SK-N-SH treated with all-trans-retinoic acid at 6 μM for 48 hours (cell line): ENCODE results near the gene DOHH.
A peak's percentile ranks its signal among the peaks of the same experiment; 100 is the strongest.

Source experiments
- ATAC-seq: fragments of 200-7000 bp; cut with Tn5 transposase; 3 replicates; pipeline ENCODE4 v1.9.1; 2020; ENCODE audit warnings: mild to moderate bottlenecking, moderate library complexity
- ARNTL ChIP-seq: fragments of 450-650 bp; formaldehyde crosslinking; IDR thresholded peaks from 2 replicates; pipeline ENCODE4 v1.5.0; 2020; ENCODE audit warnings: low read depth, mild to moderate bottlenecking, moderate library complexity, borderline replicate concordance
- BACH2 ChIP-seq: fragments of 250-450 bp; sonication (Bioruptor Pico); IDR thresholded peaks from 2 replicates; pipeline ENCODE4 v1.9.0; 2021; ENCODE audit warnings: mild to moderate bottlenecking, borderline replicate concordance
- CSDC2 ChIP-seq: fragments of 250-450 bp; sonication (Bioruptor Pico); IDR thresholded peaks from 2 replicates; pipeline ENCODE4 v1.5.0; 2020; ENCODE audit warnings: mild to moderate bottlenecking, moderate library complexity
- ESRRG ChIP-seq: fragments of 250-450 bp; sonication (Bioruptor Pico); IDR thresholded peaks from 2 replicates; pipeline ENCODE4 v1.6.1; 2021; ENCODE audit warnings: mild to moderate bottlenecking
- GLIS3 ChIP-seq: fragments of 250-450 bp; sonication (Bioruptor Pico); IDR thresholded peaks from 2 replicates; pipeline ENCODE4 v1.5.0; 2020; ENCODE audit warnings: mild to moderate bottlenecking, moderate library complexity
- ISL1 ChIP-seq: fragments of 250-450 bp; sonication (Bioruptor Pico); IDR thresholded peaks from 2 replicates; pipeline ENCODE4 v2.1.2; 2022; ENCODE audit warnings: mild to moderate bottlenecking, moderate library complexity
- OSR1 ChIP-seq: fragments of 250-450 bp; sonication (Bioruptor Pico); IDR thresholded peaks from 2 replicates; pipeline ENCODE4 v1.8.0; 2022; ENCODE audit warnings: moderate library complexity, mild to moderate bottlenecking, inconsistent platforms
- PATZ1 ChIP-seq: fragments of 250-450 bp; sonication (Bioruptor Pico); IDR thresholded peaks from 2 replicates; pipeline ENCODE4 v1.8.0; 2020; ENCODE audit warnings: mild to moderate bottlenecking, moderate library complexity, borderline replicate concordance
- SNAI2 ChIP-seq: fragments of 250-450 bp; sonication (Bioruptor Pico); IDR thresholded peaks from 2 replicates; pipeline ENCODE4 v1.5.0; 2020; ENCODE audit warnings: mild to moderate bottlenecking, moderate library complexity
- TCF4 ChIP-seq: fragments of 250-450 bp; sonication (Bioruptor Pico); IDR thresholded peaks from 2 replicates; pipeline ENCODE4 v1.8.0; 2021; ENCODE audit warnings: mild to moderate bottlenecking, moderate library complexity, borderline replicate concordance
- TOX ChIP-seq: fragments of 250-450 bp; sonication (Bioruptor Pico); IDR thresholded peaks from 2 replicates; pipeline ENCODE4 v1.8.0; 2021; ENCODE audit warnings: mild to moderate bottlenecking, moderate library complexity, borderline replicate concordance
- TSHZ2 ChIP-seq: fragments of 250-450 bp; sonication (Bioruptor Pico); IDR thresholded peaks from 2 replicates; pipeline ENCODE4 v1.5.0; 2020; ENCODE audit warnings: mild to moderate bottlenecking, moderate library complexity
- ZC3H10 ChIP-seq: fragments of 250-450 bp; sonication (Bioruptor Pico); IDR thresholded peaks from 2 replicates; pipeline ENCODE4 v1.5.1; 2021; ENCODE audit warnings: mild to moderate bottlenecking, moderate library complexity
- ZFP3 ChIP-seq: fragments of 250-450 bp; sonication (Bioruptor Pico); IDR thresholded peaks from 2 replicates; pipeline ENCODE4 v1.5.0; 2020; ENCODE audit warnings: mild to moderate bottlenecking, moderate library complexity
- ZFP30 ChIP-seq: fragments of 450-650 bp; formaldehyde crosslinking; IDR thresholded peaks from 2 replicates; pipeline ENCODE4 v1.5.0; 2022; ENCODE audit warnings: mild to moderate bottlenecking, moderate library complexity
- ZNF565 ChIP-seq: fragments of 450-650 bp; formaldehyde crosslinking; conservative IDR thresholded peaks from 2 replicates; pipeline ENCODE4 v1.5.0; 2020; ENCODE audit warnings: low read depth, mild to moderate bottlenecking, moderate library complexity
- ZNF70 ChIP-seq: fragments of 450-650 bp; formaldehyde crosslinking; IDR thresholded peaks from 2 replicates; pipeline ENCODE4 v1.5.0; 2020; ENCODE audit warnings: mild to moderate bottlenecking, moderate library complexity
- ZNF8 ChIP-seq: fragments of 450-650 bp; formaldehyde crosslinking; IDR thresholded peaks from 2 replicates; pipeline ENCODE4 v1.5.0; 2020; ENCODE audit warnings: mild to moderate bottlenecking, moderate library complexity
- TF ChIP-seq, protein P1 (sequence below): fragments of 250-450 bp; sonication (Bioruptor Pico); IDR thresholded peaks from 2 replicates; pipeline ENCODE4 v1.5.1; 2020; ENCODE audit warnings: low read depth, mild to moderate bottlenecking, moderate library complexity
- TF ChIP-seq, protein P2 (sequence below): fragments of 250-450 bp; sonication (Bioruptor Pico); IDR thresholded peaks from 2 replicates; pipeline ENCODE4 v1.8.0; 2021; ENCODE audit warnings: low read depth, mild to moderate bottlenecking, moderate library complexity, borderline replicate concordance
- TF ChIP-seq, protein P3 (sequence below): fragments of 250-450 bp; sonication (Bioruptor Pico); IDR thresholded peaks from 2 replicates; pipeline ENCODE4 v1.5.1; 2021; ENCODE audit warnings: mild to moderate bottlenecking, moderate library complexity

Gene DOHH

DNA sequence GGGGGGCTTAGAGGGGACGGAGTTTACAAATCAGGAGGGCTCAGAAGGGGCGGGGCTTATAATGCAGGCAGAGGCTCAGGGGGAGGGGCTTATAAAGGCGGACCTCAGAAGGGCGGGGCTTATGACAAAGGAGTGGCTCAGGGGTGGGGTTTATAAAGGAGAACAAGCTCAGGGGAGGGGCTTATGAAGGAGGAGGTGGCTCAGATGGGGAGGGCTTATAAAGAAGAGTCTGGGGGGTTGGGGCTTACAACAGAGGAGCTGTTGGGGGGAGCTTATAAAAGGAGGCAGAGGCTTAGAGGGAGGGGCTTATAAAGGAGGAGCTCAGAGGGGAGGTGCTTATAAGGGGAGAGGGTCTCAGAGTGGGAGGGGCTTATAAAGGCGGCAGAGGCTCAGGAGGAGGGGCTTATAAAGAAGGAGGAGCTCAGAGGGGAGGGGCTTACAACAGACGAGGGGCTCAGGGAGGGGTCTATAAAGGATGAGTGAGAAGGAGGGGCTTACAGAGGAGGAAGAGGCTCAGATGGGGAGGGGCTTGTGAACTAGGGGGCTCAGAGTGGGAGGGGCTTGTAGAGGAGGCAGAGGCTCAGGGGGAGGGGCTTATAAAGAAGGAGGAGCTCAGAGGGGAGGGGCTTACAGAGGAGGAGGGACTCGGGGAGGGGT lies 21.2 kb downstream of the DOHH start:
- TF ChIP-seq ZNF70 (CRISPR knock-in tag) (no peak), ISL1 (CRISPR knock-in tag) (no peak), ZFP3 (CRISPR knock-in tag) (no peak), OSR1 (no peak), TSHZ2 (CRISPR knock-in tag) (no peak), ZNF8 (CRISPR knock-in tag) (no peak), BACH2 (CRISPR knock-in tag) (no peak), ZNF565 (CRISPR knock-in tag) (no peak), SNAI2 (CRISPR knock-in tag) (no peak), CSDC2 (CRISPR knock-in tag) (no peak), ZFP30 (CRISPR knock-in tag) (no peak), ESRRG (no peak), ZC3H10 (no peak), TOX (CRISPR knock-in tag) (no peak), TCF4 (CRISPR knock-in tag) (no peak), GLIS3 (CRISPR knock-in tag) (no peak)
- TF ChIP-seq, protein P1, sequence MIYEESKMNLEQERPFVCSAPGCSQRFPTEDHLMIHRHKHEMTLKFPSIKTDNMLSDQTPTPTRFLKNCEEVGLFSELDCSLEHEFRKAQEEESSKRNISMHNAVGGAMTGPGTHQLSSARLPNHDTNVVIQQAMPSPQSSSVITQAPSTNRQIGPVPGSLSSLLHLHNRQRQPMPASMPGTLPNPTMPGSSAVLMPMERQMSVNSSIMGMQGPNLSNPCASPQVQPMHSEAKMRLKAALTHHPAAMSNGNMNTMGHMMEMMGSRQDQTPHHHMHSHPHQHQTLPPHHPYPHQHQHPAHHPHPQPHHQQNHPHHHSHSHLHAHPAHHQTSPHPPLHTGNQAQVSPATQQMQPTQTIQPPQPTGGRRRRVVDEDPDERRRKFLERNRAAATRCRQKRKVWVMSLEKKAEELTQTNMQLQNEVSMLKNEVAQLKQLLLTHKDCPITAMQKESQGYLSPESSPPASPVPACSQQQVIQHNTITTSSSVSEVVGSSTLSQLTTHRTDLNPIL: no peak
- TF ChIP-seq, protein P2, sequence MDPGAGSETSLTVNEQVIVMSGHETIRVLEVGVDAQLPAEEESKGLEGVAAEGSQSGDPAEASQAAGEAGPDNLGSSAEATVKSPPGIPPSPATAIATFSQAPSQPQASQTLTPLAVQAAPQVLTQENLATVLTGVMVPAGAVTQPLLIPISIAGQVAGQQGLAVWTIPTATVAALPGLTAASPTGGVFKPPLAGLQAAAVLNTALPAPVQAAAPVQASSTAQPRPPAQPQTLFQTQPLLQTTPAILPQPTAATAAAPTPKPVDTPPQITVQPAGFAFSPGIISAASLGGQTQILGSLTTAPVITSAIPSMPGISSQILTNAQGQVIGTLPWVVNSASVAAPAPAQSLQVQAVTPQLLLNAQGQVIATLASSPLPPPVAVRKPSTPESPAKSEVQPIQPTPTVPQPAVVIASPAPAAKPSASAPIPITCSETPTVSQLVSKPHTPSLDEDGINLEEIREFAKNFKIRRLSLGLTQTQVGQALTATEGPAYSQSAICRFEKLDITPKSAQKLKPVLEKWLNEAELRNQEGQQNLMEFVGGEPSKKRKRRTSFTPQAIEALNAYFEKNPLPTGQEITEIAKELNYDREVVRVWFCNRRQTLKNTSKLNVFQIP (CRISPR knock-in tag): no peak
- TF ChIP-seq, protein P3, sequence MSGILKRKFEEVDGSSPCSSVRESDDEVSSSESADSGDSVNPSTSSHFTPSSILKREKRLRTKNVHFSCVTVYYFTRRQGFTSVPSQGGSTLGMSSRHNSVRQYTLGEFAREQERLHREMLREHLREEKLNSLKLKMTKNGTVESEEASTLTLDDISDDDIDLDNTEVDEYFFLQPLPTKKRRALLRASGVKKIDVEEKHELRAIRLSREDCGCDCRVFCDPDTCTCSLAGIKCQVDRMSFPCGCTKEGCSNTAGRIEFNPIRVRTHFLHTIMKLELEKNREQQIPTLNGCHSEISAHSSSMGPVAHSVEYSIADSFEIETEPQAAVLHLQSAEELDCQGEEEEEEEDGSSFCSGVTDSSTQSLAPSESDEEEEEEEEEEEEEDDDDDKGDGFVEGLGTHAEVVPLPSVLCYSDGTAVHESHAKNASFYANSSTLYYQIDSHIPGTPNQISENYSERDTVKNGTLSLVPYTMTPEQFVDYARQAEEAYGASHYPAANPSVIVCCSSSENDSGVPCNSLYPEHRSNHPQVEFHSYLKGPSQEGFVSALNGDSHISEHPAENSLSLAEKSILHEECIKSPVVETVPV (CRISPR knock-in tag): no peak
- TF ChIP-seq, all 23 proteins: peak for 0
- peak; percentile 35; the same call in 2 of the 3 replicates for ATAC-seq

DNA sequence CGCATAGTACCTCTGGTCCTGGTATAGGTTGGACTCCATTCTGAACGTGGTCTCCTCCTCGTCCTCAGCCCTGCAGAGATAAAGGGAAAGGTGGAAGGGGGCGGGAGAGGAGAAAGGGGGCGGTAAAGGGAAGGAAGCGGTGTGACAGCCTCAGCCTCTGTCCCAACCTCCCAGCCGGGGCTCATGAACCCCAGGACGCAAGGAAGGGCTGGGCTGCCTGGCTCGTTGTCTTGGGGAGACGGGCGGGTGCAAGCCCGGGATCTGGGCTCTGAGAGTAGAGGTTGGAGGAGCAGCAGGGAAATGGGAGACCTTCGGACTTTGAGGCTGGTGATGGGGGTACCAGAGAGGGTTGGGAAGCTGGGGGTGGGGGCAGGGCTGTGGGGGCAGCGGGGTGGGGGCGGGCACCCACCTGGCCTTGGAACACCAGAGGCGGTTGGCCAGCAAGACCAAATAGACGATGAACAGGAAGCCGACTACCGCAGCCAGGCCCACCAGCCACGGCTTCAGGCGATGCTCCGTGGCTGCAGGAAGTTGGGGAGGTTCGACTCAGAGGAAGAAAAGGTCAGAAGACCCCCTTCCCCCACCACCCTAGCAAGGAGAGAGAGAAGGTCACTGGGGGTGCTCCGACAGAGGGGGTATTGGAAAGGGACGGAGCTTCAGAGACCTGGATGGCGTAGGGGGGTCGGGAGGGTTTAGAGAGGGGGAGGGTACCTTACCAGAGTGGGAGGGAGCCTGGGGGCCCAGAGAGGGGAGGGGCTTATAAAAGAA lies 21.9 kb downstream of the DOHH start:
- ATAC-seq: no peak
- TF ChIP-seq ZNF70 (CRISPR knock-in tag): no peak
- TF ChIP-seq PATZ1 (CRISPR knock-in tag): no peak
- no peak for TF ChIP-seq TCF4 (CRISPR knock-in tag)
- no peak for TF ChIP-seq ZNF8 (CRISPR knock-in tag)
- no peak for TF ChIP-seq ZC3H10
- TF ChIP-seq TSHZ2 (CRISPR knock-in tag): no peak
- TF ChIP-seq ISL1 (CRISPR knock-in tag): no peak
- no peak for TF ChIP-seq ESRRG
- TF ChIP-seq, protein P1: no peak
- no peak for TF ChIP-seq TOX (CRISPR knock-in tag)
- no peak for TF ChIP-seq GLIS3 (CRISPR knock-in tag)
- no peak for TF ChIP-seq SNAI2 (CRISPR knock-in tag)
- no peak for TF ChIP-seq CSDC2 (CRISPR knock-in tag)
- TF ChIP-seq ARNTL: no peak
- no peak for TF ChIP-seq BACH2 (CRISPR knock-in tag)
- TF ChIP-seq OSR1: no peak
- TF ChIP-seq, protein P3 (CRISPR knock-in tag): no peak
